Testis (tissue), 3 donors: Measurements from ENCODE around the gene STARD9. TPM values are rescaled to one million over a fixed set of nuclear protein-coding genes. Genes with fewer than 3 reads are reported as not detected.

ENCODE experiments used
- DNase-seq: peaks from one replicate; pipeline ENCODE4 v3.0.0-alpha.2; 2019
- H3K27ac ChIP-seq, 2 donors: fragments of 200-600 bp; sonication (generic); one replicate each; pipeline ENCODE4 v1.5.1; 2019
- H3K27me3 ChIP-seq: fragments of 200-600 bp; sonication (generic); one replicate; pipeline ENCODE4 v1.5.1; 2019
- H3K36me3 ChIP-seq: fragments of 200-600 bp; sonication (generic); one replicate; pipeline ENCODE4 v1.5.1; 2017; ENCODE audit warnings: low read depth; ENCODE audit errors: missing control alignments
- H3K4me1 ChIP-seq: fragments of 200-600 bp; sonication (generic); one replicate; pipeline ENCODE4 v1.5.1; 2019
- H3K4me3 ChIP-seq, 2 donors: fragments of 200-600 bp; sonication (generic); one replicate each; pipeline ENCODE4 v1.5.1; 2017 to 2019
- H3K9me3 ChIP-seq: fragments of 200-600 bp; sonication (generic); one replicate; pipeline ENCODE4 v1.5.1; 2017
- CTCF ChIP-seq, 3 experiments: fragments of 450-650 bp in 2 of 3; fragments of 200-600 bp in 1 of 3; sonication (generic) in 1 of 3; IDR thresholded peaks; one replicate each; pipeline ENCODE4 v1.5.1; 2016 to 2019; ENCODE audit warnings: antibody characterized with exemption in 3 of 3, mild to moderate bottlenecking in 2 of 3, moderate library complexity in 1 of 3
- POLR2A ChIP-seq: fragments of 450-650 bp; IDR thresholded peaks from one replicate; pipeline ENCODE4 v1.6.1; 2017; ENCODE audit warnings: antibody characterized with exemption, mild to moderate bottlenecking, moderate library complexity
- WGBS, 2 donors: methylation state at CpG; one replicate each; pipeline ENCODE4 v1.1.5; 2018; 5-methylcytosine and 5-hydroxymethylcytosine counted together
- intact Hi-C: fragments of 100-400 bp; cut with DNase I; formaldehyde crosslinking; loops from one replicate; pipeline ENCODE4 v1.15.1; 2023; ENCODE audit warnings: low total_unique reads
- polyA plus RNA-seq: library from polyadenylated mRNA; stranded (reverse); fragments of 350-450 nt; fragmentation: Illumina TruSeq; extraction: RNeasy Lipid Tissue Mini Kit (QIAGEN cat#74804); gene quantifications from one replicate; pipeline ENCODE4 v1.2.3, GENCODE V29; 2014; ENCODE audit warnings: low read depth, low replicate concordance; ENCODE audit not compliant: insufficient read depth
- total RNA-seq, 2 donors: library from RNA; depleted of rRNA; stranded (reverse); fragments of >200 nt; gene quantifications; one replicate each; pipeline ENCODE4 v1.2.3, GENCODE V29; 2016

STARD9 gene
- total and polyA plus RNA-seq, 3 donors from 2014 or later: 41.1 to 137 (median 132) TPM

DNA sequence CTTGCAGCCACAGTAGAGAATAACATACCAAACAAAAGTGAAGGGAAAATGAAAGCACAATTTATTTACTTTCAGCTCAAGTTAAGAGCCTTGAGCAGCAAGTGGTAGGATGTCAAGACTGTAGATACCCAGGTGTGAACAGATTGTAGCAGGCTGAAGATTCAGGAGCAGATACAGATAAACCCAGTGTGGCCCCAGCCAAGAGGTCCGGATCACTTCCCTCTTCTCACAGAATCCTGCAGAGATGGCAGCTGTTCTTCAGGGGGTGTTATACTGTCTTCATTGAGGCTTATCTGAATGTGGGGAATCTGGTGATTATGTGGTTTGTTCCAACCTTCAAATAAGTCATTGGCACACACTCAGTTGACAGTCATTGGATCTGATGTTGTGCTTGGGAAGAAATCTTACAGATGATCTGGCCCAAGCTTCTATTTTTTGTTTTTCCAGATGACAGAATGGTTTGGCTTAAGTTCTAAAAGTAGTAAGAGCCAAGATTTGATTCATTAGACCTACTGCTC is 2.2 kb downstream of the STARD9 start:
- H3K4me3 ChIP-seq: no peak overlapping the region
- H3K36me3 ChIP-seq: no peaks in the 10 kb centered on the region
- 27 to 29% methylated on average over 1 of the region's 1 CpG for whole genome bisulfite sequencing, 2 donors
- H3K4me1 ChIP-seq: peaks cover 44% of the 10 kb centered on the region
- intact Hi-C loops: no loop called here
- no peak for TF ChIP-seq CTCF (IDR thresholded peaks at IDR 0.05)
- TF ChIP-seq POLR2A: no peak
- H3K27me3 ChIP-seq: no peaks in the 10 kb centered on the region
- no peaks in the 10 kb centered on the region for H3K9me3 ChIP-seq
- DNase-seq: no peak
- H3K27ac ChIP-seq: peak overlapping the region in 1 of 2 donors; percentile 60

DNA sequence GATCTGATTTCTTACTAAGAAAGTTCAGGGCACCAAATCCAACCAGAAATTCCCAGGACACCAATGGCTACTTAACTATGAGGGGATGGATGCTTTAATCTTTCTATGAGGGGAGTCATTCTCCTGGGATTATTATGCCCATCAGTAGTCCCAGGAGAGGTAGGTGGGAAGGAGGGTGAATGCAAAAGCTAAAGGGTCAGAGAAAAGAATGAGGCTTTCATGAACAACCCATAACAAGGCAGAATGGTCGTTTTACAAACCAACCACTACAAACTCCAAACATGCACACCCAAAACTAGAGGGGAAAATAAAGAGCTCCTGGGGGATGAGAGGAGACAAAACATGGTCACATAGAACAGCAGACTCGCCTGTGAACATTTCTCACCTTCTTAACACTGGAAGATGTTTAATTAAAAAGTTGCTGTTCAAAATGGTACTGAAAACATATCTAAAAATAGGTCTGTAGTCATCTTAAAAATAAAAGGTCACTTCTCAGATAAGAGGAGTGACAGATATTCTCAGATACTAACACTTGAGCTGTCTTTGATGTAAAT is 3.7 kb downstream of the STARD9 start:
- no peaks in the 10 kb centered on the region for H3K9me3 ChIP-seq
- H3K27me3 ChIP-seq: no peaks in the 10 kb centered on the region
- DNase-seq: no peak
- H3K36me3 ChIP-seq: no peaks in the 10 kb centered on the region
- intact Hi-C loops: no loop called here
- peaks cover 58% of the 10 kb centered on the region for H3K4me1 ChIP-seq
- H3K4me3 ChIP-seq: no peak overlapping the region
- 77 to 78% methylated on average over 2 of the region's 2 CpGs for WGBS, 2 donors
- TF ChIP-seq CTCF (IDR thresholded peaks at IDR 0.05) (no peak), POLR2A (no peak)
- peak overlapping the region in 1 of 2 donors; percentile 78 for H3K27ac ChIP-seq

DNA sequence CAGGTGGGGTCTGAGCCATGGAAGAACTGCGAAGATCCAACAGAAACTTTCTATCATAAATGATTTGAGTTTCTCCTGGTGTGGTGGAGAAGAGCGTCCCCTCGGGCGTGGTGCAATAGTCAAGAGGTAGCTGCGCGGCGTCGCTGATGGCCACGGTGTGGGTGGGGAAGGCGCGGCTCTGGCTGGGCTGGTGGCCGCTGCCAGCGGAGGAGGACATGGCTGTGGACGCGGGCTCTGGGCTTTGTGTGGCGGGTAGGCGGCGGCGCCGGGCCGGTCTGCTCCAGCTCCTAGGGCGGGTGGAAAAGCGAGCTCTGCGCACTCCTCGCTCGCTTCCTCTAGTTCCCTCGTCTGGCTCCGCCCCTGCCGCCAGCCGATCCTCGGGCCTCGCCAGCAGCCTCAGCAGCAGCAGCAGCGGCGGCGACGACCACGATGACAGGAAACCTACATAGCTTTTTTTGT is 5.9 kb downstream of the STARD9 start:
- Histone ChIP-seq H3K9me3 (no peaks in the 10 kb centered on the region), H3K27ac (peak overlapping the region; percentile 76 to 78), H3K4me3 (peak overlapping the region; percentile 23 to 49), H3K27me3 (no peaks in the 10 kb centered on the region), H3K36me3 (no peaks in the 10 kb centered on the region), H3K4me1 (peaks cover 63% of the 10 kb centered on the region)
- whole genome bisulfite sequencing, 2 donors: 1 to 2% methylated on average over 14 to 37 of the region's 37 CpGs
- intact Hi-C loops: no loop called here
- peak; percentile 92 for DNase-seq
- no peak for TF ChIP-seq CTCF (IDR thresholded peaks at IDR 0.05)

GRCh38 chr15:42582569-42583375 is 7.4 kb downstream of the STARD9 start:
- Histone ChIP-seq H3K4me1 (peaks cover 49% of the 10 kb centered on the region), H3K9me3 (no peaks in the 10 kb centered on the region), H3K27ac (peak overlapping the region; percentile 76 to 78), H3K36me3 (no peaks in the 10 kb centered on the region), H3K27me3 (no peaks in the 10 kb centered on the region), H3K4me3 (no peak overlapping the region)
- 20 to 35% methylated on average over 8 of the region's 8 CpGs for WGBS, 2 donors
- intact Hi-C loops: no loop called here
- peak; percentile 62 for DNase-seq
- no peak for TF ChIP-seq CTCF (IDR thresholded peaks at IDR 0.05)
- TF ChIP-seq POLR2A: no peak
